SK-N-SH (cell line): ENCODE results near the gene LMNB1. TPM values are rescaled to one million over a fixed set of nuclear protein-coding genes. Genes with fewer than 3 reads are reported as not detected.

Experiments used
- CTCF ChIA-PET: fragments of 300-600, 350-600 bp; formaldehyde crosslinking; extraction: SDS; loops from one replicate; lab custom pipeline; 2021; lab: Yijun Ruan, JAX
- POLR2A ChIA-PET: fragments of 350-600 bp; sonication (Branson Sonifier 250); formaldehyde crosslinking; extraction: SDS; loops from one replicate; lab custom pipeline; 2020; ENCODE audit warnings: antibody characterized with exemption, inconsistent platforms; lab: Yijun Ruan, JAX
- DNase-seq: peaks from one replicate; pipeline ENCODE4 v3.0.0; 2012
- H2AFZ ChIP-seq: fragments of 200-600 bp; sonication (generic); 2 replicates; pipeline ENCODE4 v1.8.1; 2016; ENCODE audit warnings: antibody characterized with exemption, mild to moderate bottlenecking, low read depth
- H3F3A ChIP-seq: fragments of 200-600 bp; sonication (generic); replicated peaks from 2 replicates; pipeline ENCODE3; 2016; ENCODE audit warnings: antibody characterized with exemption, mild to moderate bottlenecking; ENCODE audit not compliant: insufficient read depth
- H3K27ac ChIP-seq, 2 experiments: fragments of 200-500 bp in 1 of 2; fragments of 200-600 bp in 1 of 2; sonication (Bioruptor generic) in 1 of 2; sonication (generic), shearing (Covaris generic) in 1 of 2; 2 replicates each; pipeline versions ENCODE4 v1.5.1 to v1.6.1; 2014 to 2016; ENCODE audit warnings: low read depth in 2 of 2, inconsistent platforms in 1 of 2, low read length in 1 of 2, mild to moderate bottlenecking in 1 of 2, mixed read lengths in 1 of 2
- H3K27me3 ChIP-seq: fragments of 200-600 bp; sonication (generic), shearing (Covaris generic); 2 replicates; pipeline ENCODE4 v1.6.1; 2016; ENCODE audit warnings: mixed run types; ENCODE audit not compliant: insufficient read depth
- H3K36me3 ChIP-seq, 2 experiments: fragments of 200-500 bp in 1 of 2; fragments of 200-600 bp in 1 of 2; sonication (Bioruptor generic) in 1 of 2; sonication (generic) in 1 of 2; replicated peaks in 1 of 2; 2 replicates each; pipeline versions ENCODE3 to v1.5.1; 2014 to 2016; ENCODE audit warnings: low read length in 1 of 2, mild to moderate bottlenecking in 1 of 2; ENCODE audit not compliant: insufficient read depth in 2 of 2, control insufficient read depth in 1 of 2
- H3K4me1 ChIP-seq, 2 experiments: fragments of 200-500 bp in 1 of 2; fragments of 200-600 bp in 1 of 2; sonication (Bioruptor generic) in 1 of 2; sonication (generic), shearing (Covaris generic) in 1 of 2; 2 replicates each; pipeline versions ENCODE4 v1.5.1 to v1.6.1; 2014 to 2016; ENCODE audit warnings: low read depth in 1 of 2, low read length in 1 of 2, mixed run types in 1 of 2; ENCODE audit not compliant: insufficient read depth in 2 of 2, control insufficient read depth in 1 of 2
- H3K4me2 ChIP-seq: fragments of 200-600 bp; sonication (generic), shearing (Covaris generic); 2 replicates; pipeline ENCODE4 v1.6.1; 2017; ENCODE audit warnings: mixed run types
- H3K4me3 ChIP-seq, 2 experiments: fragments of 200-500 bp in 1 of 2; fragments of 200-600 bp in 1 of 2; sonication (Bioruptor generic) in 1 of 2; sonication (generic), shearing (Covaris generic) in 1 of 2; 2 replicates each; pipeline versions ENCODE4 v1.5.1 to v1.8.1; 2014 to 2016; ENCODE audit warnings: low read depth in 2 of 2, inconsistent platforms in 1 of 2, low read length in 1 of 2, mild to moderate bottlenecking in 1 of 2, mixed read lengths in 1 of 2, moderate library complexity in 1 of 2
- H3K79me2 ChIP-seq: fragments of 200-600 bp; sonication (generic); 2 replicates; pipeline ENCODE4 v1.8.1; 2017; ENCODE audit warnings: mild to moderate bottlenecking; ENCODE audit not compliant: insufficient read depth
- H3K9ac ChIP-seq: fragments of 200-600 bp; sonication (generic); 2 replicates; pipeline ENCODE4 v1.6.1; 2017; ENCODE audit warnings: mixed run types
- H3K9me2 ChIP-seq: fragments of 200-600 bp; sonication (generic); 2 replicates; pipeline ENCODE4 v1.6.1; 2017; ENCODE audit warnings: mixed run types
- H3K9me3 ChIP-seq: fragments of 200-600 bp; sonication (generic); 2 replicates; pipeline ENCODE4 v1.6.1; 2017; ENCODE audit warnings: mixed run types, mild to moderate bottlenecking, moderate library complexity
- H4K20me1 ChIP-seq: fragments of 200-600 bp; sonication (generic); 2 replicates; pipeline ENCODE4 v1.6.1; 2017; ENCODE audit warnings: mild to moderate bottlenecking, mixed run types; ENCODE audit not compliant: insufficient read depth
- EP300 ChIP-seq, 2 experiments: IDR thresholded peaks; 2 replicates each; pipeline versions ENCODE4 v1.4.0 to v1.6.1; 2012; ENCODE audit warnings: borderline replicate concordance in 1 of 2, low read depth in 1 of 2, low read length in 1 of 2
- GABPA ChIP-seq: IDR thresholded peaks from 2 replicates; pipeline ENCODE4 v1.4.0; 2012; ENCODE audit warnings: low read depth, mild to moderate bottlenecking
- GATA2 ChIP-seq: sonication (generic); formaldehyde crosslinking; IDR thresholded peaks from 2 replicates; pipeline ENCODE4 v1.5.0; 2020; ENCODE audit warnings: mild to moderate bottlenecking, missing genetic modification reagents
- JUND ChIP-seq: IDR thresholded peaks from 2 replicates; pipeline ENCODE4 v1.4.0; 2012
- NFIC ChIP-seq: IDR thresholded peaks from 2 replicates; pipeline ENCODE4 v1.4.0; 2012; ENCODE audit warnings: borderline replicate concordance
- NRF1 ChIP-seq: IDR thresholded peaks from 2 replicates; pipeline ENCODE4 v1.6.1; 2012; ENCODE audit warnings: low read depth, mild to moderate bottlenecking, low read length
- RAD21 ChIP-seq: IDR thresholded peaks from 2 replicates; pipeline ENCODE4 v1.6.1; 2012; ENCODE audit warnings: mild to moderate bottlenecking, low read length
- RCOR1 ChIP-seq: fragments of 150-350 bp; IDR thresholded peaks from 2 replicates; pipeline ENCODE4 v1.6.1; 2017; ENCODE audit warnings: antibody characterized with exemption, low read length
- SMC3 ChIP-seq: IDR thresholded peaks from 2 replicates; pipeline ENCODE4 v1.6.1; 2012; ENCODE audit warnings: low read depth, low read length, improper control_type of control experiment
- TAF1 ChIP-seq: IDR thresholded peaks from 2 replicates; pipeline ENCODE4 v1.6.1; 2012; ENCODE audit warnings: low read depth, mild to moderate bottlenecking, low read length, moderate library complexity, borderline replicate concordance
- TCF12 ChIP-seq: IDR thresholded peaks from 2 replicates; pipeline ENCODE4 v1.4.0; 2012
- YY1 ChIP-seq: IDR thresholded peaks from 2 replicates; pipeline ENCODE4 v1.4.0; 2012; ENCODE audit warnings: low read depth, mild to moderate bottlenecking
- WGBS: methylation state at CpG from one replicate; pipeline ENCODE4 v1.1.6; 2017; ENCODE audit warnings: low lambda C conversion rate; 5-methylcytosine and 5-hydroxymethylcytosine counted together
- polyA plus RNA-seq, 3 experiments: library from polyadenylated mRNA; depleted of rRNA; stranded (reverse); fragments of >200 nt; gene quantifications; 2 replicates each; pipeline ENCODE4 v1.2.3, GENCODE V29; 2012
- TF ChIP-seq, protein P1 (sequence below): fragments of 150-350 bp; IDR thresholded peaks from 2 replicates; pipeline ENCODE4 v1.6.1; 2016; ENCODE audit warnings: mild to moderate bottlenecking, low read depth, low read length
- TF ChIP-seq, protein P2 (sequence below): fragments of 200-600 bp; sonication (generic); IDR thresholded peaks from 2 replicates; pipeline ENCODE4 v1.6.1; 2017; ENCODE audit warnings: antibody characterized with exemption, mild to moderate bottlenecking, moderate library complexity
- TF ChIP-seq, protein P3 (sequence below): IDR thresholded peaks from 2 replicates; pipeline ENCODE4 v1.4.0; 2012; ENCODE audit warnings: low read depth, borderline replicate concordance

LMNB1 gene
- polyA plus RNA-seq, 1 of the 3 experiments (the other 2 are of a cell fraction) = 34.9 TPM

DNA sequence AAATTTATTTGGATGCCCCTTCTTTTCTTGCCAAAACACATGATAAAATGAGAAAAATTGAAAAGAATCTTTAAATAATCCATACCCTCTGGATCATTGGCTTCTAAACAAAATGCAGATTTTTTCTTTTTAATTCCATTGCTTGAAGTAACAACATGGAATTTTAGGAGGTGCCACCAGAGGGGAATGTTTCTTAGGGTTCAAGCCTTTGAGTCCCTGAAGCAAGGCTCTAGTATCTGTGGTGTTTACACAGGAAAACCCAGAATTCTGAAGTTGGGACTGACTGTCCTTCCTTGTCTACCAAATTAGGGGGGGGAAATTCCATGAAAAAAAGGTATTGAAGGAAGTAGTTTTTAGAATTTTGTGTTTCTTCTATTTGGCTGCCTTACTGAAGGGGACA is 69.4 kb downstream of the LMNB1 start:
- H3K4me2 ChIP-seq = no peak overlapping the region
- POLR2A ChIA-PET = no interaction called here
- no peaks in the 10 kb centered on the region for H3F3A ChIP-seq
- peak; percentile 41 for DNase-seq
- no peak overlapping the region for H3K9ac ChIP-seq
- peaks cover 0 to 22% of the 10 kb centered on the region in 2 experiments; a peak in 3 of 4 replicates for H3K4me1 ChIP-seq
- no peaks in the 10 kb centered on the region for H3K36me3 ChIP-seq
- H3K27ac ChIP-seq = peak overlapping the region in 1 of 2 experiments; percentile 77; a peak in 2 of 4 replicates
- H3K4me3 ChIP-seq = no peak overlapping the region
- CTCF ChIA-PET = interaction anchor here (0.9 to 1.2 kb wide), 4 partner anchors 74 to 212 kb away, joined by 3 to 5 read pairs (median 3); no protein-coding TSS in a partner anchor
- no peaks in the 10 kb centered on the region for H3K79me2 ChIP-seq
- no peaks in the 10 kb centered on the region for H3K9me3 ChIP-seq
- TF ChIP-seq TAF1 = no peak
- TF ChIP-seq, protein P1, sequence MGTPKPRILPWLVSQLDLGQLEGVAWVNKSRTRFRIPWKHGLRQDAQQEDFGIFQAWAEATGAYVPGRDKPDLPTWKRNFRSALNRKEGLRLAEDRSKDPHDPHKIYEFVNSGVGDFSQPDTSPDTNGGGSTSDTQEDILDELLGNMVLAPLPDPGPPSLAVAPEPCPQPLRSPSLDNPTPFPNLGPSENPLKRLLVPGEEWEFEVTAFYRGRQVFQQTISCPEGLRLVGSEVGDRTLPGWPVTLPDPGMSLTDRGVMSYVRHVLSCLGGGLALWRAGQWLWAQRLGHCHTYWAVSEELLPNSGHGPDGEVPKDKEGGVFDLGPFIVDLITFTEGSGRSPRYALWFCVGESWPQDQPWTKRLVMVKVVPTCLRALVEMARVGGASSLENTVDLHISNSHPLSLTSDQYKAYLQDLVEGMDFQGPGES = no peak
- no peak for TF ChIP-seq YY1
- no peak for TF ChIP-seq NFIC
- peak; percentile 58 for TF ChIP-seq RAD21
- TF ChIP-seq, protein P2, sequence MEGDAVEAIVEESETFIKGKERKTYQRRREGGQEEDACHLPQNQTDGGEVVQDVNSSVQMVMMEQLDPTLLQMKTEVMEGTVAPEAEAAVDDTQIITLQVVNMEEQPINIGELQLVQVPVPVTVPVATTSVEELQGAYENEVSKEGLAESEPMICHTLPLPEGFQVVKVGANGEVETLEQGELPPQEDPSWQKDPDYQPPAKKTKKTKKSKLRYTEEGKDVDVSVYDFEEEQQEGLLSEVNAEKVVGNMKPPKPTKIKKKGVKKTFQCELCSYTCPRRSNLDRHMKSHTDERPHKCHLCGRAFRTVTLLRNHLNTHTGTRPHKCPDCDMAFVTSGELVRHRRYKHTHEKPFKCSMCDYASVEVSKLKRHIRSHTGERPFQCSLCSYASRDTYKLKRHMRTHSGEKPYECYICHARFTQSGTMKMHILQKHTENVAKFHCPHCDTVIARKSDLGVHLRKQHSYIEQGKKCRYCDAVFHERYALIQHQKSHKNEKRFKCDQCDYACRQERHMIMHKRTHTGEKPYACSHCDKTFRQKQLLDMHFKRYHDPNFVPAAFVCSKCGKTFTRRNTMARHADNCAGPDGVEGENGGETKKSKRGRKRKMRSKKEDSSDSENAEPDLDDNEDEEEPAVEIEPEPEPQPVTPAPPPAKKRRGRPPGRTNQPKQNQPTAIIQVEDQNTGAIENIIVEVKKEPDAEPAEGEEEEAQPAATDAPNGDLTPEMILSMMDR = peak; percentile 45
- peak; percentile 14; the same call in 1 of the 2 replicates for TF ChIP-seq SMC3
- H4K20me1 ChIP-seq = no peaks in the 10 kb centered on the region
- no peak overlapping the region for H2AFZ ChIP-seq
- H3K9me2 ChIP-seq = no peaks in the 10 kb centered on the region
- H3K27me3 ChIP-seq = no peaks in the 10 kb centered on the region

DNA sequence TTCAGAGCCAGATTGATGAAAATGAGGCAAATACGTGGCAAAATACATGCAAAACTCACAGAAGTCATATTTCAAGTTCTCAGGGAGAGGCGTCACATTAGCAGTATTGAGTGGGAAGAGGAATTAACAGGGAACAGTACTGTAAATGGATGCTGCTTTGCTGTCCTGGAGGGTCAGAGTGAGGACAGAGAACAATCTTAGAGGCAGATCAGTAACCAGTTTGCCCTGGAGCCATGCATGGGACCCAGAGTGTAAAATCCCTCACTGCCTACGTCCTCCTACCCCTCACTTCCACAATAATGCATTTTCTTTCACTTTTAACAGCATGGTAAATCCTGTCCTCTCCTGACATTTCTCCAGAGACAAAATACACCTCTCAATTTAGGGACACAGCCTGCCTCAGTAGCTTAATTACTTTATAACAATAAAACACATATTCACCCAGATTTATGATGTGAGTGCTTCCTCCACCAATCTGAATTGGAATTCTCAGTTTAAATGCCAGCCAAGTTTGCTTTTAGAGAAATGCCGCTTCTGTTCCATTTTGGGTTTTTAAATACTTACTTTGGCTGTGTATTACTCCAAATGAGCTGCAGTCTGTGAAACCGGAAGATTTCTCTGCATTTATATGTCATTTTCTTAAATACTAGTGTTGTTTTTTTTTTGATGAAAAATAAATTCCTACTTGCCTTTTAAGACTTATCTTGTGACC is 70.0 kb downstream of the LMNB1 start:
- no peak overlapping the region for H2AFZ ChIP-seq
- peak overlapping the region in 1 of 2 experiments; percentile 77; a peak in 2 of 4 replicates for H3K27ac ChIP-seq
- H3K4me1 ChIP-seq = peaks cover 0 to 22% of the 10 kb centered on the region in 2 experiments; a peak in 3 of 4 replicates
- CTCF ChIA-PET = interaction anchor here (0.9 kb wide), 1 partner anchor 120 kb away, joined by 5 read pairs; no protein-coding TSS in a partner anchor
- H3K4me2 ChIP-seq = no peak overlapping the region
- no peak overlapping the region for H3K9ac ChIP-seq
- H3K9me2 ChIP-seq = no peaks in the 10 kb centered on the region
- no peaks in the 10 kb centered on the region for H3K9me3 ChIP-seq
- POLR2A ChIA-PET = no interaction called here
- H3K27me3 ChIP-seq = no peaks in the 10 kb centered on the region
- 92% methylated on average over 5 of the region's 5 CpGs for WGBS
- no peaks in the 10 kb centered on the region for H3F3A ChIP-seq
- H4K20me1 ChIP-seq = no peaks in the 10 kb centered on the region
- H3K36me3 ChIP-seq = no peaks in the 10 kb centered on the region
- no peak for TF ChIP-seq YY1
- no peak for TF ChIP-seq NRF1
- TF ChIP-seq JUND = no peak
- no peak for TF ChIP-seq TCF12
- TF ChIP-seq EP300 (IDR thresholded peaks at IDR 0.05; ENCODE audit: borderline replicate concordance in 1 of 2, low read depth in 1 of 2, low read length in 1 of 2) = peak in 1 of 2 experiments; percentile 23; a peak in 1 of 4 replicates
- TF ChIP-seq GATA2 (CRISPR knock-in tag) = peak; percentile 57
- TF ChIP-seq, protein P3, sequence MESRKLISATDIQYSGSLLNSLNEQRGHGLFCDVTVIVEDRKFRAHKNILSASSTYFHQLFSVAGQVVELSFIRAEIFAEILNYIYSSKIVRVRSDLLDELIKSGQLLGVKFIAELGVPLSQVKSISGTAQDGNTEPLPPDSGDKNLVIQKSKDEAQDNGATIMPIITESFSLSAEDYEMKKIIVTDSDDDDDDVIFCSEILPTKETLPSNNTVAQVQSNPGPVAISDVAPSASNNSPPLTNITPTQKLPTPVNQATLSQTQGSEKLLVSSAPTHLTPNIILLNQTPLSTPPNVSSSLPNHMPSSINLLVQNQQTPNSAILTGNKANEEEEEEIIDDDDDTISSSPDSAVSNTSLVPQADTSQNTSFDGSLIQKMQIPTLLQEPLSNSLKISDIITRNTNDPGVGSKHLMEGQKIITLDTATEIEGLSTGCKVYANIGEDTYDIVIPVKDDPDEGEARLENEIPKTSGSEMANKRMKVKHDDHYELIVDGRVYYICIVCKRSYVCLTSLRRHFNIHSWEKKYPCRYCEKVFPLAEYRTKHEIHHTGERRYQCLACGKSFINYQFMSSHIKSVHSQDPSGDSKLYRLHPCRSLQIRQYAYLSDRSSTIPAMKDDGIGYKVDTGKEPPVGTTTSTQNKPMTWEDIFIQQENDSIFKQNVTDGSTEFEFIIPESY = no peak
- 0 out of 2 replicates have a peak, but pooled peaks have one; percentile 8 for TF ChIP-seq RCOR1
- TF ChIP-seq RAD21 = 0 out of 2 replicates have a peak, but pooled peaks have one; percentile 23
- TF ChIP-seq GABPA = no peak
- no peak for TF ChIP-seq SMC3
- DNase-seq = peak; percentile 72
- no peaks in the 10 kb centered on the region for H3K79me2 ChIP-seq
- no peak overlapping the region for H3K4me3 ChIP-seq
